Activated naive CD8-positive, alpha-beta T cell treated with anti-CD3 and anti-CD28 coated beads, Interleukin-2, amount 50 U/mL, for 24 hours (primary cell): ENCODE measurements around the gene PYROXD2.

Source experiments
- ATAC-seq: fragments of 150-1000 bp; cut with Tn5 transposase; one replicate; pipeline ENCODE4 v1.10.0; 2021
- DNase-seq: peaks from one replicate; pipeline ENCODE4 v3.0.0; 2021
- H3K27ac Mint-ChIP-seq: one replicate; pipeline ENCODE4 v1.8.0; 2021; ENCODE audit warnings: mild to moderate bottlenecking, mixed read lengths
- H3K27me3 Mint-ChIP-seq: one replicate; pipeline ENCODE4 v1.8.0; 2021; ENCODE audit warnings: mixed read lengths
- H3K36me3 Mint-ChIP-seq: one replicate; pipeline ENCODE4 v1.8.0; 2021; ENCODE audit warnings: low read depth, mixed read lengths
- H3K4me1 Mint-ChIP-seq: one replicate; pipeline ENCODE4 v1.8.0; 2021; ENCODE audit warnings: mixed read lengths
- H3K4me3 Mint-ChIP-seq: one replicate; pipeline ENCODE4 v1.8.0; 2021; ENCODE audit warnings: mild to moderate bottlenecking, moderate library complexity, mixed read lengths
- H3K9me3 Mint-ChIP-seq: one replicate; pipeline ENCODE4 v1.8.0; 2021; ENCODE audit warnings: mixed read lengths

Gene PYROXD2

GRCh38 chr10:98337484-98337883 lies 77.5 kb downstream of the PYROXD2 start:
- Mint-ChIP-seq H3K36me3 (no peaks in the 10 kb centered on the region), H3K9me3 (no peaks in the 10 kb centered on the region)
- ATAC-seq, result no peak

More at GRCh38 chr10:98337484-98337883, 77.5 kb downstream of the PYROXD2 start:
- no peak for DNase-seq
- peaks cover 9% of the 10 kb centered on the region for H3K27me3 Mint-ChIP-seq
- H3K27ac Mint-ChIP-seq, result no peak overlapping the region
- H3K4me1 Mint-ChIP-seq, result peaks cover 13% of the 10 kb centered on the region
- no peak overlapping the region for H3K4me3 Mint-ChIP-seq
